AG04449 (cell line): ENCODE data around the gene AKR1B1.

Source experiments
- CTCF ChIA-PET: fragments of 350-600 bp; formaldehyde crosslinking; extraction: SDS; loops from one replicate; lab custom pipeline; 2021; ENCODE audit warnings: antibody characterized with exemption; lab: Yijun Ruan, JAX
- POLR2A ChIA-PET: fragments of 400-600, 350-600 bp; formaldehyde crosslinking; extraction: SDS; loops from one replicate; lab custom pipeline; 2020; ENCODE audit warnings: antibody characterized with exemption, inconsistent platforms; lab: Yijun Ruan, JAX
- DNase-seq: peaks from one replicate; pipeline ENCODE4 v3.0.0-alpha.2; 2010; ENCODE audit warnings: low read depth, low spot score
- H3K4me3 ChIP-seq: 2 replicates; pipeline ENCODE4 v1.5.1; 2011; ENCODE audit warnings: low read depth, mild to moderate bottlenecking, control low read depth, low read length
- TF ChIP-seq, protein P1 (sequence below): IDR thresholded peaks from one replicate; pipeline ENCODE4 v1.5.1; 2011; ENCODE audit warnings: mild to moderate bottlenecking, moderate library complexity, low read length, control low read depth, inconsistent platforms; ENCODE audit not compliant: insufficient read depth; ENCODE audit errors: missing control alignments

The AKR1B1 gene

DNA sequence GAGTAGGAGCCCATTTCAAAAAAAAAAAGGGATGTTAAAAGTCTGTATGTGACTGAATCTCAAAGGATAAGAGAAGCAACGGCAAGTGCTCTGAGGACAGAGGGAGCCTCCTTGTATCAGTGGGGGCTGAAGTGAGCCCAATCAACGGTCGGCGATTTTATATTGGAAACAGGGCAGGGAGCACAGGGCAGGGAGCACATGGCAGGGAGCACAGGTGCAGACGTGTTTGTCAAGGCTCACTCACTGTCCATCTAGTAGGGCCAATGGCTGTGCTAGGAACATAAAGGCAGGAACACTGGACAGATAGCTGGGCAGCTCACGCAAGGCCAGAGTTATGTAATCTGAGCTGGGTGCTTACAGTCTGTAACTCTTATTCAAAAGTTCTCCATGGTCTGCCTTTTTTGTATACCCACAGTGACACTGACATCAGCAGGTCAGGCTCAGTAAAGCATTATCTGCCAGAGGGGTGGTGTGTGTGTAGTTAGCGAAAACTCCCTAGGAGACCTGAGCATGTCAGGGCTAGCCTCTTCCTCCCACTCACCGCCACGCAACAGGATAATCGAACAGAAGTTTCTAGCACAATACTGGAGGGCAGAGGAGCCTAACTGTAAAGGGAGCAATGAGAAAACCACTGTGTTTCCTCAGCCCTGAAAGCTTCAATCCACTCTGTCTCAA, 15.4 kb downstream of the AKR1B1 start:
- CTCF ChIA-PET: interaction anchor here (1.1 to 10.2 kb wide), 10 partner anchors 8 to 164 kb away, joined by 3 to 112 read pairs (median 5); no protein-coding TSS in a partner anchor
- TF ChIP-seq, protein P1, sequence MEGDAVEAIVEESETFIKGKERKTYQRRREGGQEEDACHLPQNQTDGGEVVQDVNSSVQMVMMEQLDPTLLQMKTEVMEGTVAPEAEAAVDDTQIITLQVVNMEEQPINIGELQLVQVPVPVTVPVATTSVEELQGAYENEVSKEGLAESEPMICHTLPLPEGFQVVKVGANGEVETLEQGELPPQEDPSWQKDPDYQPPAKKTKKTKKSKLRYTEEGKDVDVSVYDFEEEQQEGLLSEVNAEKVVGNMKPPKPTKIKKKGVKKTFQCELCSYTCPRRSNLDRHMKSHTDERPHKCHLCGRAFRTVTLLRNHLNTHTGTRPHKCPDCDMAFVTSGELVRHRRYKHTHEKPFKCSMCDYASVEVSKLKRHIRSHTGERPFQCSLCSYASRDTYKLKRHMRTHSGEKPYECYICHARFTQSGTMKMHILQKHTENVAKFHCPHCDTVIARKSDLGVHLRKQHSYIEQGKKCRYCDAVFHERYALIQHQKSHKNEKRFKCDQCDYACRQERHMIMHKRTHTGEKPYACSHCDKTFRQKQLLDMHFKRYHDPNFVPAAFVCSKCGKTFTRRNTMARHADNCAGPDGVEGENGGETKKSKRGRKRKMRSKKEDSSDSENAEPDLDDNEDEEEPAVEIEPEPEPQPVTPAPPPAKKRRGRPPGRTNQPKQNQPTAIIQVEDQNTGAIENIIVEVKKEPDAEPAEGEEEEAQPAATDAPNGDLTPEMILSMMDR: no peak
- no peak overlapping the region for H3K4me3 ChIP-seq
- POLR2A ChIA-PET: interaction anchor here (0.6 to 1.0 kb wide), 2 partner anchors 11 to 181 kb away, joined by 3 read pairs; no protein-coding TSS in a partner anchor
- no peak for DNase-seq

DNA sequence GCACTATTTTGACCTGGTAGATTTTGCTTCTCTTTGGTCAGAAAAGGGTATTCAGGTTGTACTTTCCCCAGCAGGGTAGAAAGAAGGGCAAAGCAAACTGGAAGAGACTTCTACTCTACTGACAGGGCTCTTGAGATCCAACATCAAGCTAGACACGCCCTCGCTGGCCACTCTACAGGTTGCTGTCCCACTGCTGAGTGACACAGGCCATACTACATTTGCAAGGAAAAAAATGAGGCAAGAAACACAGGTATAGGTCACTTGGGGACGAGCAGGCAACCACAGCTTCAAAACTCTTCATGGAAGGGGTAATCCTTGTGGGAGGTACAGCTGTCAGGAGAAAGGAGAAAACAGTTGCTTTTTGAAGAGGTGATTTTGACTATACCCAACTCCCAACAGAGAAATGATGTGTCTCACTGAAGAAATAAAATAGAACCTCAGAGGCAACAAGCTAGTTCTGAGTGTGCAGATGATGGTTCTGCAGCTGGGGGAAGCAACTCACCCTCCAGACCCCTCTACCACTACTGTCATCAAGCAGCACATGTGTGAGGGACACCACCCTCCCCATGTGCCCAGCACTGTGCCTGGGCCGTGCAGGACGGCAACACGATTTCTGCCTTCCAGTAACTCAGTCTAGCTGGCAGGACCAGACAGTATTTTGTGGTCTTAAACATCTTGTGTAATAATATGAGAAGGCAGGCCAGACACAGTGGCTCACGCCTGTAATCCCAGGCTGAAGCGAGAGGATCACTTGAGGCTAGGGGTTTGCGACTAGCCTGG, 16.3 kb downstream of the AKR1B1 start:
- TF ChIP-seq, protein P1: no peak
- H3K4me3 ChIP-seq: no peak overlapping the region
- no peak for DNase-seq
- ChIA-PET POLR2A (interaction anchor here (0.6 to 1.0 kb wide), 2 partner anchors 10 to 182 kb away, joined by 3 read pairs; no protein-coding TSS in a partner anchor), CTCF (interaction anchor here (0.6 to 10.2 kb wide), 10 partner anchors 7 to 165 kb away, joined by 3 to 112 read pairs (median 3); no protein-coding TSS in a partner anchor)

DNA sequence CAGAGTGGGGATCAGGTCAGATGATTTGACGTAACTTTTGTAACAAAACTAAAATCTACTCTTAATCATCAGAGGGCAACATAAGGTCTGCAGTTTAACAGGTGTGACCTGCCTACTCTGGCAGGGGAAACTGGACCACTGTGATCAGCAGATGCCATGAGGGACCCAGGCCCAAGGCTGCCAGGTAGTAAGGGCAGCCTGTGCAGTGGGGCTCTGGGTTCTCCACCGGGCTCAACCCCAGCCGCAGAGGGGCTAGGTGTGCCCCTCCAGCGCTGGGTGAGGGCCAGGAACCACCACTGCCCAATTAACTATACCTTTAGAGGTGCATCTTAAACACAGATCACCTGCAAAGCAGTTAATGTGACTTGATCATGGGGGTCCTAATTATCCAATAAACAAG, 17.6 kb downstream of the AKR1B1 start:
- TF ChIP-seq, protein P1: no peak
- CTCF ChIA-PET: no interaction called here
- POLR2A ChIA-PET: no interaction called here
- DNase-seq: no peak
- no peak overlapping the region for H3K4me3 ChIP-seq

DNA sequence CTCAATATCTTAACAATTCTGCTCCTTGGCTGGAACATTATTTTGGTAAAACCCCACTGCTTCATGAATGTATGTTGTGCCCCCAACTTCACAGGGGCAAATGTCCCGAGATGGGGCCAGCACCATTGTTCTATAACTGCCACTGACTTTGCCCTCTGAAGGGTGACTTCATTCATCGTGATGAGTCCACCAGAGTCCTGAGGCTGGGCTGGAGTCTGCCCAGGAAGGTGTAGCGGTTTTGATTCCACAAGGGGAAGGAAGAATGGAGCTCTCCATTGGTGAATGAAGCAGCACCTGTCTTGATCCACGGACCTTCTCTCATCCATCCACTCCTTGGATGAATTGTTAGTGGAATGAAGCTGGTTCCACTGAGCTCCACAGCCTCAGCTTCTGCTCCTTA, 18.4 kb downstream of the AKR1B1 start:
- no peak overlapping the region for H3K4me3 ChIP-seq
- TF ChIP-seq, protein P1: no peak
- ChIA-PET POLR2A (no interaction called here), CTCF (interaction anchor here (1.1 to 3.2 kb wide), 2 partner anchors 74 to 167 kb away, joined by 4 to 15 read pairs; no protein-coding TSS in a partner anchor)
- DNase-seq: no peak

DNA sequence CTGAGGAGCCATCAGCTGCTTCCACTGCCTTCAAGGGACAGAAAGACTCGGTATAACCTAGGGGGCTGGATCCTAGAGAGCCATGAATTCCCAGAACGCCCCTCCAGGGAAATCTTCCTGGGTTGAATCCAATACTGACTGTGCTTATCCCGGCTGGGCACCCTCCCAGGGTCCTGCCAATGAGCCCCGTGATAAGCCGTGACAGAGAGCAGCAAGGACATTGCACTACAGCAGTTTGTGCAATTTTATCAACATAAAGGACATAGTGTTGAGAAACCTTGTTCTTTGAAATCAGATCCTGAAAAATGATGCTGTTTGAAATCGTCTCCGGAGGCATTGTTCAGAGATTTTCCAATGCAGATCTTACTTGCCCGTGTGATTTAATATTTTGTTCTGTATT, 18.8 kb downstream of the AKR1B1 start:
- no peak for DNase-seq
- TF ChIP-seq, protein P1: no peak
- CTCF ChIA-PET: interaction anchor here (0.8 to 3.2 kb wide), 3 partner anchors 10 to 167 kb away, joined by 3 to 15 read pairs (median 4); no protein-coding TSS in a partner anchor
- POLR2A ChIA-PET: no interaction called here
- no peak overlapping the region for H3K4me3 ChIP-seq

DNA sequence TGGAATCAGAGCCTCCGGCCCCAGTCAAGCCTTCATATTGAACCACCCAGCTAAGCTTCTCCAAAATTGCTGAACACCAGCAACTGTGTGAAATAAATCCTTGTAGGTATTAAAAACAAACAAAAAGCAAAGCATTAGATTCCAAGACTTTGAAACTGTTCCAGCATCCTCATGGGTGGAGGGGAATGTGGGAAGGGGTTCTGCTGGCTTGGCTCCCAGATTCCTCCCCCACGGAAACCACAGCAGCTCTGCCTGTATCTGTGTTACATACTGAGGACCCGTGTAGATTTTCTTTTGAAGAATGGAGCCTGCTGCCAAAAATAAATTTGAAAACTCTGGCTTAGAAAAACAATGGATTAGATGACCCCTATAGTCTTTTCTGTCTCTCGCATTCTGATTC, 20.0 kb downstream of the AKR1B1 start:
- CTCF ChIA-PET: interaction anchor here (1.2 to 3.2 kb wide), 3 partner anchors 9 to 76 kb away, joined by 5 to 15 read pairs (median 5); no protein-coding TSS in a partner anchor
- H3K4me3 ChIP-seq: no peak overlapping the region
- DNase-seq: no peak
- POLR2A ChIA-PET: no interaction called here
- TF ChIP-seq, protein P1: no peak
